Stimulated activated naive CD4-positive, alpha-beta T cell treated with Interleukin-2 at 50 U/mL for 16 hours (primary cell): ENCODE data around the gene ZBTB7C.

Experiments used
- DNase-seq: peaks from one replicate; lab custom pipeline; 2025; lab: John Stamatoyannopoulos, UW

Gene ZBTB7C

DNA sequence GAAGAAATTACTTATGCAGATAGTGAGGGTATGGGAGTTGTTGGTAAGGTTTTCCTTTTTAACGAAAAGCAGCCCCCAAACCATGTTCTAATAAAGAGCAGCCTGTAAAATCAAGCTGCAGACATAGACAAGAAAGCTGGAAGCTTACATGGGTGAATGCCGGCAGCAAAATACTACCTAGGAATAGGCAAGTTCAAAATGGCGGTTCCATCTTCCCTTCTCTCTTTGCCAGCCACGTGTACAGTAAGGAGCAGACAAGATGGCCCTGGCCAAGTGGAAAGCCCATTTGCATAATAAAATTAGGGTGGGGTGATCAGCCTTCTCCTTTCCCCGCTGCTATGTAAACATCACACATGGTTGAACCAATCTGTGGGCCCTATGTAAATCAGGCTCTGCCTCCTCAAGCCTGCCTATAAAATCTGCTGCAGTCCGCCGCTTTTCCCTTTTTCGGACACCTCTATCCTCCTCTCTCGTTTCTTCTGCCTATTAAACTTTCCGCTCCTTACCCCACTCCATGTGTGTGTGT is 155.0 kb downstream of the ZBTB7C start:
- DNase-seq = no peak

DNA sequence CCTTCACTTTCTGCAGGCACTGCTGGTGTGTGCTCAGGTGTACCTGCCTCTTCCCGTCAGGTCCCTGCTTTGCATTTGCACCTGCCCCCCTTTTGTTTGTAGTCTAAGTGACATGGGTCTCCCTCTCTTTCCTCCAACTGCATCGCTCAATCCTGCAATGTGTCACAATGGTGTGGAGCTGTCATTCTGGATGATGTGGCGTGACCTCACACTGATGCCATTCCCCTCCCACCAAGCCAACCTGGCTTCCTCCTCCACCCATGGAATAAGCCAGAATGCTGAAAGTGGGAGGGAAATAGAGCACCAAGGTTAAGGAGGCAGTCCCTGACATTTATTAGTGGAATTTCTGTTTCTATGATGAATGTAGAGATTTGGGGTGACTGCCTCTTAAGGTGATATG is 156.7 kb downstream of the ZBTB7C start:
- no peak for DNase-seq

DNA sequence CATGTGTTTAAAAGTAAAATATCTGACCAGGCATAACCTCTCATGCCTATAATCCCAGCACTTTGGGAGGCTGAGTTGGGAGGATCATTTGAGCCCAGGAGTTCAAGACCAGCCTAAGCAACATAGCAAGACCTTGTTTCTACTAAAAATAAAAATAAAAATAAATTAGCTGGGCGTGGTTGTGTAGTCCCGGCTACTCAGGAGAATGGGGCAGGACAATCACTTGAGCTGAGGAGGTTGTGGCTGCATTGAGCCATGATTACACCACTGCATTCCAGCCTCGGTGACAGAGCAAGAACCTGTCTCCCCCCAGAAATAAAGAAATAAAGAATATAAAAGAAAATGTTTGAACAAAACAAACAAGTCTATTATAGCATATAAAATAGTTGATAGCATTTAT is 158.3 kb downstream of the ZBTB7C start:
- no peak for DNase-seq

DNA sequence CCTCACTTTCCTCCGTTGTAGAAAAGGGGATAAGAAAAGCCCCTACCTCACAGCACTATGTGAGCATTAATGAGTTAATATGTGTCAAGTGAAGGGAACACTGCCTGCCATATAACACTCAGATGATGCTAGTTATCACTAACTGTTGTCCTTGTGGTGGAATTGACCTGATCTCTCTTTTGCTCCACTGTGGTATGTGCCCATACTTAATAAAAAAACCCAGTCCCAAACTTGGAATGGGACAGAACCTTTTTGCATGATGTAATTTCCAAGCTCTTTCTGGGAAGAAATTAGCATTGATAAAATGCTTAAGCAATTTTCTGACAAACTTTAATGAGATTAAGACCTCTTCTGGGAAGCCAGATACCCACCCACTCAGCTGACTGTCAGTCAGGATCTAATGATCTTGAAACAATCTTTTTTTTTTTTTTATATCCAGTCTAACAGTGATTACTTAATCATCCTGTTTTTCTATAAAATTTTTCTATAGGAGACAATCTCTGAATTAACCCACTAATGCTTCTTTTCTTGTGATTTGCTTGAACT is 158.7 kb downstream of the ZBTB7C start:
- no peak for DNase-seq

DNA sequence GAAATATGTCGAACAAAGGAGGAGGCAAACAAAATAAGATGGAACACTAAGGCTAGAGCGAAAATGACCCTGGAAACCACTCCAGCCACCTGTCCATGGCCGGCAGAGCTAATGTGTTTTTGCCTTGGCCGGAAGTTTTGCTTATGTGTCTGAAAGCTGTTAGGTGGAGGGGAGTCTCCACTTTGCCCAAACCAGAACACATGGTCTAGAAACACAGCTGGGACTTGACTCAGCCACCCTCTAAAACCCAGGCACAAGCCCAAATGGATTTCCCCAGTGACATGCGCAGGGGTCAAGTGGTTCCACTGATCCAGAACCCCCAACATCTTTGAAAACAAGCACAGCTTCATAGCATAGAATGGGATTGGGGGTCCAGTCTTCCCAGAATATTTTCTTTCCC is 159.3 kb downstream of the ZBTB7C start:
- DNase-seq = no peak

DNA sequence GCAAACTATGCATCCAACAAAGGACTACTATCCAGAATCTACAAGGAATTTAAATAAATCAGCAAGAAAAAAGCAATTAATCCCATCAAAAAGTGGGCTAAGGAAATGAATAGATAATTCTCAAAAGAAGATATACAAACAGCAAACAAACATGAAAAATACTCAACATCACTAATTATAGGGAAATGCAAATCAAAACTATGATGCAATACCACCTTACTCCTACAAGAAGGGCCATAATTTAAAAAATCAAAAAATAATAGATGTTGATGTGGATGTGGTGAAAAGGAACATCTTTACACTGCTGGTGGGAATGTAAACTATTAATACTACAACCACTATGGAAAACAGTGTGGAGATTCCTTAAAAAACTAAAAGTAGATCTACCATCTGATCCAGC is 164.7 kb downstream of the ZBTB7C start:
- no peak for DNase-seq

DNA sequence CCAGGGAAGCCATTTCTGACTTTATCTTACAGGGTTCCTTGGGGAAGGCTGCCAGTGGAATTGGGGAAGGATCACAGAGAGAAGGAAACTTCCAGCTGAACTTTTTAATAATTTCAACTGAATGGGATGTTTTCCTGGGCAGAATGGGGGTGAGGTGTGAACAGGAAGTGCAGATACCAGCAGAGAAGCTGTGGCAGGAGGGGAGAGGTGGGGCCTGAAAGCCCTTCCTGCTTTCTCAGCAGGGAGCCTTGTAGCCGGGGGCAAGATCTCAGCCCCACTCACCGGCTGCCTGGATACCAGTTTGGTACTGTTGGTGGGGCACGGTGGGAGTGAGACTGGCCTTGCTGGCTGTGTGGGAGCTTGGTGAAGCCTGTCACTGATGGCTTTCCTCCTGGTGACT is 170.5 kb downstream of the ZBTB7C start:
- no peak for DNase-seq

DNA sequence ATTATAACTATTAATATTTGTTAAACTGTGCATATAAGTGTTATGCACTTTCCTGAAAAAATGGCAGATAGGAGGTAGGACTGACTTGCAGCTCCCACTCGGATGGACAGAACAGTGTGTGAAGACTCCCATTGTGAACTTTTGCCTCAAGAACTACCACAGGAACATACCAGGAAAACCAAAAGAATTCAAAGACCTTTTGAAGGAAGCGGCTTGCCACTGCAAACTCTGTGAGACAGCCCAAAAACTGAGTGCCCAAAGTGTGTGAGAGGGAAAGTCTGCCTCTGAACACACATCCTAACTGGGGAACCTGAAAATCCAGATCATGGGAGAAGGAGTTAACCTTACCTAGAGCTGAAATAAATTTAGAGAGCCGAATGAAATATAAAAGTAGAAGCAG is 171.0 kb downstream of the ZBTB7C start:
- DNase-seq = no peak

DNA sequence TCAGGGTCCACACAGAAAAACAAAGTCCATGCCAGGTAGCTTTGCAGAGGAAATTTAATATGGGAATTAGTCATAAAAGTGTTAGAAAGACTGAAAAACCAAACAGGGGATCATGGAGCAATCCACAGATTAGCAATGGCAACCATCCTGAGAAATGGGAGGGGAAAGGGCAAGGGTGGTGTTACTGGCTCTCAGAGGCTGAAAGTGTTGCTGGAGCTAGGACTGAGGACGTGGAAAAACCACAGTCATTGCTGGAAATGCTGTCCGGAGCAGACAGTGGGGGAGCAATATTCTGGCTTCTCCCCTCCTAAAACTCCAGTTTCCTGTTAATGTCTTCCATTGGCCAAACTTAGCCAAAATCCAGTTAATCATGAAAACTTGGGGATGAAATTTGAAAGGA is 172.4 kb downstream of the ZBTB7C start:
- DNase-seq = no peak

DNA sequence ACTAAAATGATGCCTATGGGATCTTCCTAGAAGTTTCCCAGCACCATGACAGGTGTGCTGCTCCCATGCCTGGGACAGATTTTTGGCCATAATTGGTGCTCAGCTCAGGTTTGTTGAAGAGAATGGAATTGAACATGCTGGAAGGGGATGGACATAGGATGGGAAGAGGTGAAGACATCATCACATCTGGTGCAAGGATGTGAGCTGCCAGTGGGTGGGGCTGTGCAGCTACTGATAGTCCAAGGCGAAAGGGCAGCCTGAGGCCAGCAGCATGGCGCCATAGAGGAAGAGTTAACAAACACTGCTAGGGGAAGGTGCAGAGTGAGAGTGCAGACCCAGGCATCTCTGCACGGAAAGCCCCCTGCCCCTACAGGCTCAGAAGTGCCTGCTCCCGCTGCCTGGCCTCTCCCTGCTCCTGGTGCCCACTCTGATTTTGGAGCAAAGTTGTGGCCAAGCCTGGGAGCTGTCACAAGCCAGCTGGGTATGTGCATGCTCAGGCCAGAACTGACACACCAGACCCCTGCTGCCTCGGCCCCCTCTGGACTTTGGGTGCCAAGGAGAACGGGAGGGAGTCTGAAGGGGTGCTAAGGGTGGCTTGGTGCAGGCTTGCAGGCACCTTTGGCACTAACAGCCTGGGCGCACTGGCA is 178.6 kb downstream of the ZBTB7C start:
- no peak for DNase-seq

DNA sequence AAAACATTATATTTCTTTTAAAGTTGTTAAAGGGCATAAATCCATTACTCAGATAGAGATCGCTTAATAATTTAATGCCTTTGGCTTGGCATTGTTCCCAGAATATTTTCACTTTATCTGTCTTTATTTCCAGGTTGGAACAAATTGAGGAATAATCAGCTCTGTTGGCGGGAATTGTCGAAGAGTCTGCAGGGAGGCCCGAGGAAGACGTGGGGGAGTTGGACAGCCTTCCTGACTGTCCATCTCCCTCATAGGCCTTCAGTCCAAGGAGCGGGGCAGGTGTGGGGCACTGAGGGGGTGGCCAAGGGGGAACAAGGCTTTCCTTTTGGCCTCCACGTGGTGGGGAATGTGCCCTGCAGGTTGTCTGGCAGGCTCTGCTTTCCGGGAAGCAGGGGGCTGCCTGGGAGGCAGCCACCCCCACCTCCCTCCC is 179.6 kb downstream of the ZBTB7C start:
- DNase-seq = no peak

DNA sequence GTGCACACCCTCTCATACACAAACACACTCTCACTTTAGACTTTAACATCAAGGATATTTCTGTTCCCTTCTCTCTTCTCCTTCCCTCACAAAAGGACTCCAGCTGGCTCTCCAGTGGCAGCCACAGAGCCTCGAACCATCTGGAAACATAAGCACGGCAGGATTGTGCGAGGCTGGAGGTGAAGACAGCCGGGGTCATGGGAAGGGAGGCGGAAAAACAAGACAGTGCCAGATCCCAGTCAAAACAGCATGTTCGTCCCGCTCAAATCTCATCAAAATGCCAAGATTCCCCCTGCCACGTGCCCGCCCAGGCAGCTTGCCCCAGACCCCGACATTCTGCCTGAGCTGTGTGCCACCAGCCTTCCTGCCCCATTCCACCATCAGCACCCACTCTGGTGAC is 180.3 kb downstream of the ZBTB7C start:
- DNase-seq = no peak

DNA sequence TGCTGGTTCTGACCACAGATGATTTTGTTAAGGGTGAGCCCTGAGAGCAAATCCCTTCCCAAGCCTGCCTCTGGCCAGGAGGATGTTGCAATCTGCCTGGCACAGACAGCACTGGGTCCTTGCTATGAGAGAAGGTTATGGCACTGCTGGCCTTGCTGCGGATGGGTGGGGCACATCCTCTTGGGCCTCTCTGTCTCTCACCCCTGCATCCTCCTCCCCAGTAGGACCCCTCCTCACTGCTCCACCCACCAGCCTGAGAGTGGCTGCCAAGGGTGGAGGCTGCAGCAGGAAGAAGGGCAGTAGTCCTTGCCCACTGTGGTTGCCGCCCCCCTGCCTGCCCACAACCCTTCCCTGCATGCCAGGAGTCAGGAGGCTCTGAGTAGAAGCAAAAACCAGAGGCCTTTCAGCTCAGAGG is 180.9 kb downstream of the ZBTB7C start:
- no peak for DNase-seq

DNA sequence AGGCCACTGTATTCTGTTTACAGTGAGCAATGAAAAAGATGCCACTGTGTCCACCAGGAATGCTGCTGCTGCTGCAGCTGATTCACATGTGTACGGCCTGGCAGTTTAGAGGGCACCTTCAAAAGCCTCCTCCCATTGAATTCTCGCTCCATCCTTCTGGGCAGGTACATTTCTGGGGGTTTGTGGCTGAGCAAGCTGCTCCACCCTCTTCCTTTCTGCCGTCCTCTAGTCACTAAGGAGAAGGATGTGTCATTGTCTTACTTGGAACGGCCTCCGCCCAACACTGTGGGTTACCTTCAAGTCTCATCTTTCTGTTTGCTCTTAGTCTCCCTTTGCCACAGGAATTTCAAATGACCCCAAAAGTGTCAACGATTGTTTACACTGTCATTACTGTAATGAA is 182.0 kb downstream of the ZBTB7C start:
- DNase-seq = no peak

DNA sequence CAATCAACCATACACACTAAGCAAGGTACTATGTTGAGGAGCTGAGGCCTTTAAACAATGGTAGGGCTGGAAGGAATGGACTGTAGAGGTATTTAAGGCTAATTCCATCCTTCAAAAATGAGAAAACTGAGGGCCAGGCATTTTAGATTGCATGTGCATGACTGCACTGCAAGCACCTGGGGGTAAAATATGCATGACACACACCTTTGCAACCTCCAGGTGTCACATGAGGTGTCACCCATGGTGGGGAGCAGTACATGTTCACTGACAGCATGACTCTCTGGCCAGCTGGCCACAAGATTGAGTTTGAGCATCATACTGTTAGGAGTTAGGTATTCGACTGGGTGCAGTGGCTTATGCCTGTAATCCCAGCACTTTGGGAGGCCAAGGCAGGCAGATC is 182.8 kb downstream of the ZBTB7C start:
- no peak for DNase-seq

DNA sequence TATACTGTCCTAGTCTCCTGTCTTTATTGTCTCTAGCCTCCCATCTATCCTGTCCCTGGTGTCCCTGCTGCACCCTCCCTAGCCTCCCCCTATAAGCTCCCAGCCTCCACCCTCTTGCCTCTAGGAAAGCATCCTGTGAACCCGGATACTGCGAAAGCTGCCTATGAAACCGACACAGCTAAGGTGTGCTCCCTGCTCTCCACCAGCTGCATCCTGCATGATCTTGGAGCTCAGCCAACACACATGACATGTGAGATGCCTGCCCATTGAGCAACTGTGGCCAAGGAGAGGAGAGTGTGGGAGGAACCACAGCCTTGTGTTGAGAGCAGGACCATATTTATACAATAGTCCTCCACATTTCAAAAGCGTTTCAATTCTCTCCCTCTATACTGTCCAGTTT is 187.1 kb downstream of the ZBTB7C start:
- no peak for DNase-seq

DNA sequence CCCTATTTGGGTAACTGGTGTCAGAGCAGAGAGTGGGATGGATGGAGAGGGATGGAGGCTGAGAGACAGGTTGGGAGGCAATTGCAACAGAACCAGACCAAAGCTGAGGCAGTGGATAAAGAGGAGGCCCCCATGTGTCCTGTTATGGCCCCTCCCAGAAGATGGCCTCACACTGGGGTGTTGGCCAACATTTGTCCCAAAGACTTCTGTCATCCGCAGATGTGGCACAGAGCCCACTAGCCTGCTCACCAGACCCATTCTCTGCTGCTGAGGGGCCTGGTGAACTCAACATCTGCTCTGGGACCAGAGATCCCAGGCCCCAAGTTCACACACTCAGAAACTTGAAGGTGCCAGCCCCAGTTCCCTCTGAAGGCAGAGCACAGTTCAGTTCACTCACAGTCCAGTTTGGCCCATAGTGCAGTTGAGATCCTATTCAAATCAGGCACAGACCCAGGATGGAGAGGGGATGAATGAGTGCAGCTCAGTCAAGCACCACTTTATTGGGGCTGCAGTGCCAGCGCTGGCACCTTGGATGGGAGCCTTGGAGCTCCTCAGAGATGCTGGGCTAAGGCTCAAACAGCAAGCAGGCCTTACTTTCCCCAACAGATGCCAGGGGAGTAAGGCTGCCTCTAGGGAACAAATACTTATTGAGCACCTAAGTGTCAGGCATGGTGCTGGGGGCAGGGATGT is 189.2 kb downstream of the ZBTB7C start:
- DNase-seq = no peak

DNA sequence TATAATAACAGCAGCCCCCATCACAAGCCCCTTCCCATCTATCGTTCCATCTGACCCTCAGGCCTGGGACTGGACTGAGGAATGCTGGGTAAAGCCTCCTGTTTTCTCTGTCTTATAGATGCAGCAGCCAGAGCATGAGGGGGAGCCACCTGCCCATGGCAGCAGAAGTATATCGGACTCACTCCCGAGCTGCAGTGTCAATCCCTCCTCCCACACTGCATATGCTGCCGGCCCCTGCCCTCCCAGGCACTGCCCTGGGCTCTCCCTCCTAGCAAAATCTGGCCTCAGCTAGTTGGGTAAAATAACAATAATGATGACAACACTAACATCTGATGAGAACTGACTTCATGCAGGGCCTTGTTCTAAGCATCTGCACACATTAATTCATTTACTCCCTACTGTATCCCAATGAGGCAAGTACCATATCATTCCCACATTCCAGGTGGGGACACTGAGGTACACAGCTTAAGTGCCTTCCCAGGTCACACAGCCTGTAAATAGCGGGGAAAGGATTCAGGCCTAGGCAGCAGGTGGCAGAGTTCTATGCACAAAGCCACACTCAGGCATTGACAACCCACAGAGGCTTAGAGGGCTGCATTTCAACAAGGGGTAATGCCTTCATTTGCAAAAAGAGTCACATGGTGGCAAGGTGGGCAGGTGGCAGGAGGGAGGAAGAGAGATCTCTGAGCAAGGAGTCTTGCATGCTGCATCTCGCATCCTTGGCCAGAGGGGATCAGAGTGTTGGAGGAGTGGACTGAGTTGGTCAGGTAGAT is 190.0 kb downstream of the ZBTB7C start:
- no peak for DNase-seq

DNA sequence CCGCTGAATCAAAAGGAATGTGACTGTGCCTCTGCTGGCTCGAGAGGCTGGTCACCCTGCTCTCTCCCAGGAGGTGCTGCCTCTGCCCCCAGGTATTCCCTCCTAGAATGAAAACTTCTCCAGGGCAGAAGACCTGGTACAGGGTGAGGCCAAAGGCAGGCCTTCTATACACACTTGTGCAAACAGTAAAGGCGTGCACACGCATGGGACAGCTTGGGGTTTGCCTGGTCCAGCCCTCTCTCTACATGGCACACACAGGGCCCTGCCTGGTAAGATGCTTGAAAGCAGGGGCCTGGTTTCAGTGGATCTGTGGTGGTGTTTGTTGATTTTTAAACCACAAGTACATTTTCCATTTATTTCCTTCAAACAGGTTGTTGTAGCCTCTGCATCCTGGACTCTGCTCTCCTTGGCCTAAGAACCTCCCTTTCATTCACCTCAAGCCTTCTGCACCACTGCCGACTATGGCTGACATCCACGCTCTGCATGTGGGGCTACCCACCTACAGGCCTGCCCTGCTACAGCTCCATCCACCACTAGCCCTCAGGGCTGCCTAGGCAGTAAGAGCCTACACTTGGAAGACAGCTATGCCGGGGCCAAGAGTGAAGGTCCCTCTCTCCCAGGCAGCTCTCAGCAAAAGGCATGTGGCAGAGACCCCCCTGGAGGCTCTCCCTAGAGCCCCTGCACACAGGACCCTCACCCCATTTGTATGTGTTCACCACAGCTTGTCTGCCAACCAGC is 190.7 kb downstream of the ZBTB7C start:
- no peak for DNase-seq

DNA sequence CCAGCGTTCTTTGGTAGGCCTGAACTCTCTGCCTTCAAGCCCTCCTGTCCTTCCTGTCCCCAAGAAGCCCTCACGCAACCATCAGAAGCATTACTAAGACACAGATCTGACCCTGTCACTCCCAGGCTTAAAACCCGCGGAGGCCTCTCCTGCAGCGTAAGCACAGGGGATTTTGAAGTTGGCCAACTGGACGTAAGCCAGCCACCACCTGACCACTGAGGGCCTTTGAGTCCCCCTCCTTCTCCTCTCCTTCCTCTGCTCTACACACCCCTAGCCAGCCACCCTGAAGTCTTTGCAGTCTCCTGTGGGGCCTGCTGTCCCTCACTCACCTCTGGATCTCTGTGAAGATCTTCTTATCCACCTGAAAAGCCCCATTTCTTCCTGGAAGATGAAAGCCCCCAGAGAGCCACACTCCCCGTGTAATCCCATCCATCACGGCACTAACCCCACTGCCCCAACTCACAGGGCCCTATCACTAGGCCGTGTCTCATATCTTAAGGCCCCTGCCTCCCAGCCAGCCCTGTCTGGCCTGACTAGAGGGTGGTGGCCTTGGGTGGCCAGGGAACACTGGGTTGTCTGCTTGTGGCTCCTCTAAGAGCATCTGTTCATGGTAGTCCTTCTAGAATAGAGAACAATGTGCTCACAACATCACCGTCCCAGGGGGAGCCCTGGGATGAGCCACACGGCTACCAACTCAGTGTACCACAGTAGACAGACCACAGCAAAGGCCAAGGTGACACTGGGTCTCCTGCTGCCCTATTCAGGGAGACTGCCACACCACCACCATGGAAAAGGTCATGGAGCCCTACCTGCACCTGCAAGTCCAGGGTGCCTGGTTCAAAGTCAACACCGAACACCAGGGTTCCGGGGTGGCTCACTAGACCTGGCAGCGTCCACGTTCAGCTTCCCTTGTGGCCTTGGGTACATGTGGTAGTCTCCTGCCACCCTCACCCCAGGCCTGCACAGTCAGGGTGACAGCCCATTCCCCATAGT is 191.6 kb downstream of the ZBTB7C start:
- DNase-seq = no peak
